Activated CD8-positive, alpha-beta memory T cell treated with anti-CD3 and anti-CD28 coated beads, Interleukin-2, amount 10 ng/mL, durations not matched to agents 7 days and 5 days (primary cell): ENCODE results near the gene KIF26A. TPM values are rescaled to one million over a fixed set of nuclear protein-coding genes. Genes with fewer than 3 reads are reported as not detected.

ENCODE experiments used
- ATAC-seq: fragments of 150-1000 bp; cut with Tn5 transposase; one replicate; pipeline ENCODE4 v1.10.0; 2021; ENCODE audit warnings: moderate library complexity
- CTCF ChIA-PET: fragments of 350-600 bp; sonication (Branson Sonifier 250); formaldehyde crosslinking; loops from one replicate; lab custom pipeline; 2021; ENCODE audit warnings: antibody characterized with exemption; lab: Charles Lee
- DNase-seq: peaks from one replicate; pipeline ENCODE4 v3.0.0-alpha.2; 2020
- H3K27ac Mint-ChIP-seq: one replicate; pipeline ENCODE4 v1.8.0; 2021; ENCODE audit warnings: mild to moderate bottlenecking, mixed read lengths
- H3K27me3 Mint-ChIP-seq: one replicate; pipeline ENCODE4 v1.8.0; 2021; ENCODE audit warnings: mixed read lengths
- H3K36me3 Mint-ChIP-seq: one replicate; pipeline ENCODE4 v1.8.0; 2021; ENCODE audit warnings: mild to moderate bottlenecking, mixed read lengths
- H3K4me1 Mint-ChIP-seq: one replicate; pipeline ENCODE4 v1.8.0; 2021; ENCODE audit warnings: mixed read lengths
- H3K4me3 Mint-ChIP-seq: one replicate; pipeline ENCODE4 v1.8.0; 2021; ENCODE audit warnings: mild to moderate bottlenecking, moderate library complexity, mixed read lengths
- H3K9me3 Mint-ChIP-seq: one replicate; pipeline ENCODE4 v1.8.0; 2022; ENCODE audit warnings: low read depth, mixed read lengths
- total RNA-seq, 2 experiments: library from RNA; stranded (reverse); gene quantifications; one replicate each; pipeline ENCODE4 v1.2.3, GENCODE V29; 2021

KIF26A gene
- total RNA-seq, 2 experiments from 2014 or later, result 0.21 to 1.1 TPM

DNA sequence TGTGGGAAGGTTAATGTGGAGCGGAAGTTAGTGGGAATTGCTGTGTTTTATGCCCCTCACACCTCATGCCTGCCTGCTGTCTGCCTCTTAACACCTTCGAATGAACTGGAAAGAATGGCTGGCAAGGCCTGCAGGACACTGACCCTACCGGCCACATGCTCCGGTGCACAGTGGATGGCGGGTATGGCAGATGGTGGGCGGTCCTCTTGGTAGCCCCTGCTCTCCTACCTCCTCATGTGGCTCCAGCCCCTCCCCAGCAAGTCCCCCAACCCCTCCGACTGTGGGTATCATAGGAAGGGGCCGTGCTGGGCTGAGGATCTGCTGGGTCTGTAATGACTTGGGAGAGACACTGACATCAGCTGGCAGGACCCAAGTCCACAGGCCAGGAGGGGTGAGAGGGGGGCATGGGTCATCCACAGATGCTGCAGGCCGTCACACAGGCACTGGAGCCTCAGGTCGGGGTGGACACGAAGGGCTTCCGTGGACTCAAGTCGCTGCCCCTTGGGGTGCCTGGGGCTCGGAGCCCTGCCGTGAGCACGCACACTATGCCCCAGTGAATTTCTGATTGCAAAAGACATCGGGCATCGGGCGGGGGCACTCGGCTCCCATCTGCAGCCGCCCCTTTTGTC is 77.4 kb downstream of the KIF26A start:
- Mint-ChIP-seq H3K4me3 (no peak overlapping the region), H3K27ac (no peak overlapping the region), H3K36me3 (no peaks in the 10 kb centered on the region), H3K9me3 (no peaks in the 10 kb centered on the region), H3K4me1 (no peaks in the 10 kb centered on the region), H3K27me3 (peaks cover 11% of the 10 kb centered on the region)
- DNase-seq (no peak), ATAC-seq (no peak)
- CTCF ChIA-PET, result no interaction called here

- Mint-ChIP-seq H3K4me1 (no peaks in the 10 kb centered on the region), H3K27me3 (peaks cover 11% of the 10 kb centered on the region), H3K4me3 (no peak overlapping the region), H3K36me3 (no peaks in the 10 kb centered on the region), H3K9me3 (no peaks in the 10 kb centered on the region), H3K27ac (no peak overlapping the region)
- CTCF ChIA-PET, result no interaction called here
- DNase-seq, result no peak
- no peak for ATAC-seq
These were observed 78.1 kb downstream of the KIF26A start for GRCh38 chr14:104216457-104216856.

DNA sequence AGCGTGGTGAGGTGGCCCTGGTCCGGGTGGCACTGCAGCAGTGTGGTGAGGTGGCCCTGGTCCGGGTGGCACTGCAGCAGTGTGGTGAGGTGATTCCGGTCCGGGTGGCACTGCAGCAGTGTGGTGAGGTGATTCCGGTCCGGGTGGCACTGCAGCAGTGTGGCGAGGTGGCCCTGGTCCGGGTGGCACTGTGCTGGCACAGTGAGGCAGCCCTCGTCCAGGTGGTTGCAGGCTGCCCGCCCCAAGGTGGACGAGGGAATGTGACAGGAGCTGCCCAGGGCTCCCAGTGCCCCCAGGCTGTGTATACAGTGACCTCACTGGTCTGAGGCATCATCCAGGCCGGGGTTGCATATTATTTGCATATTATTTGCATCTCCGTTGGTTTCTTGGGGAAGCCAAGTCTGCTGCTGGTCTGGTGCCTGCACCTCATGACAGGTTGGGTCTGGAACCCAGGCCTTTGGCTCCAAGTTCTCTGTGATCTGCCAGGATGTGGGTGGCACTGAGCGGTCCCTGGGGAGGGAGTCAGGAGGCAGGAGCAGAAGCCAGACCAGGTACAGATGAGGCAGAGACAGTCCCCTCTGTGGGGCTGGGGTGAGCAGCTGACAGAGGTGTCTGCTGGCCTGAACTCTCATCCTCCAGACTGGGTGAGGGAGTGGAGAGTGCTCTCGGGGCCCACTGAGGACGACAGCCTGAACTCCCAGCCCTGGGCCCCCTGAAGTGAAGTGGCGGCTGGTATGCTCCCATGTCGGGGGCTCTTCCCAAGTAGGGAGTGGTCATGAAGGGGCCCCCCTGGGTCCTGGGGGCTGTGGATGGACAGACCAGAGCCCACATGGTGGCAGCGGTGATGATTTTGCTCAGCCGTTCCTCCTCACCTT is 79.3 kb downstream of the KIF26A start:
- Mint-ChIP-seq H3K4me1 (no peaks in the 10 kb centered on the region), H3K36me3 (no peaks in the 10 kb centered on the region), H3K9me3 (no peaks in the 10 kb centered on the region), H3K4me3 (no peak overlapping the region), H3K27ac (no peak overlapping the region), H3K27me3 (peaks cover 13% of the 10 kb centered on the region)
- DNase-seq (no peak), ATAC-seq (no peak)
- CTCF ChIA-PET, result no interaction called here

DNA sequence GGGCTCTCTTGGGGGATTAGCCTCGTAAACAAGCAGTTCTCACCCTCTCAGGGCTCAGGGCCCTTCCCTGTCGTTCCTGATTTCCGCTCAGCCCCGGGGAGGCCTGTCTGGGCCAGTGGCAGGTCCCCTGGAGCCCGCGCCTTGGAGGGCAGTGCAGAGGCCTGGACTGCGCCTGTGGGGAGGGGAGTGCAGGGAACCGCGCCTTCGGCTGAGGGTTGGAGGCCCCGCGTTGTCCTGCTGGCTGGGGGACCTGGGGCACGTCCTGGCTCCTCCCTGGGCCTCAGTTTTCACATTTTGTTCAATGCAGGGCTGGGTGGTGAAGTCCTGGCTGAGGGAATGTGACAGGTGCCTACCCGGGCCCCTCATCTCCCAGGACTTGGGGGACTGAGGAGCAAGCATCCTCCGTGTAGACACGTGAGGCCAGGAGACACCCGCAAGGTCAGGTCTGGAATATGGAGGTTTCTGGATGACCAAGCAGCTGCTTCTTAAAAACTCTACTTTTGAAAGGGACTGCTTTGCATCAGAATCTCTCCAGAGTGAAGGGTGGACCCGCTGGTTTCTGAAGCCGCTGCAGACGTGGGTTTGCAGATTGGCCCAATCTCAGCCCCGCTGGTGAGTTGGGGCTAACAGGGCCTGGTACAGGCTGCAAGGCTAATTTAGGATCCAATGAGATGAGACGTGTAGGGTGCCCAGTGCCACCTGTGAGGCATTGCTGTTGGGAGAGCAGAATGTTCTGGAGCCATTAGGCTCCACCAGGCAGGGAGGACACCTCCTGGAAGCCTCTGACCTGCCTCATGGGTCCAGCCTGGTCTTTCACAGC is 80.2 kb downstream of the KIF26A start:
- CTCF ChIA-PET, result no interaction called here
- ATAC-seq, result no peak
- no peaks in the 10 kb centered on the region for H3K36me3 Mint-ChIP-seq
- no peak overlapping the region for H3K4me3 Mint-ChIP-seq
- H3K4me1 Mint-ChIP-seq, result no peaks in the 10 kb centered on the region
- no peaks in the 10 kb centered on the region for H3K9me3 Mint-ChIP-seq
- H3K27ac Mint-ChIP-seq, result no peak overlapping the region
- peaks cover 13% of the 10 kb centered on the region for H3K27me3 Mint-ChIP-seq
- DNase-seq, result no peak

GRCh38 chr14:104219731-104220214 is 81.4 kb downstream of the KIF26A start:
- CTCF ChIA-PET, result no interaction called here
- ATAC-seq, result no peak
- Mint-ChIP-seq H3K27ac (no peak overlapping the region), H3K4me3 (no peak overlapping the region), H3K4me1 (peaks cover 6% of the 10 kb centered on the region), H3K27me3 (peaks cover 19% of the 10 kb centered on the region), H3K9me3 (no peaks in the 10 kb centered on the region), H3K36me3 (no peaks in the 10 kb centered on the region)
- no peak for DNase-seq

DNA sequence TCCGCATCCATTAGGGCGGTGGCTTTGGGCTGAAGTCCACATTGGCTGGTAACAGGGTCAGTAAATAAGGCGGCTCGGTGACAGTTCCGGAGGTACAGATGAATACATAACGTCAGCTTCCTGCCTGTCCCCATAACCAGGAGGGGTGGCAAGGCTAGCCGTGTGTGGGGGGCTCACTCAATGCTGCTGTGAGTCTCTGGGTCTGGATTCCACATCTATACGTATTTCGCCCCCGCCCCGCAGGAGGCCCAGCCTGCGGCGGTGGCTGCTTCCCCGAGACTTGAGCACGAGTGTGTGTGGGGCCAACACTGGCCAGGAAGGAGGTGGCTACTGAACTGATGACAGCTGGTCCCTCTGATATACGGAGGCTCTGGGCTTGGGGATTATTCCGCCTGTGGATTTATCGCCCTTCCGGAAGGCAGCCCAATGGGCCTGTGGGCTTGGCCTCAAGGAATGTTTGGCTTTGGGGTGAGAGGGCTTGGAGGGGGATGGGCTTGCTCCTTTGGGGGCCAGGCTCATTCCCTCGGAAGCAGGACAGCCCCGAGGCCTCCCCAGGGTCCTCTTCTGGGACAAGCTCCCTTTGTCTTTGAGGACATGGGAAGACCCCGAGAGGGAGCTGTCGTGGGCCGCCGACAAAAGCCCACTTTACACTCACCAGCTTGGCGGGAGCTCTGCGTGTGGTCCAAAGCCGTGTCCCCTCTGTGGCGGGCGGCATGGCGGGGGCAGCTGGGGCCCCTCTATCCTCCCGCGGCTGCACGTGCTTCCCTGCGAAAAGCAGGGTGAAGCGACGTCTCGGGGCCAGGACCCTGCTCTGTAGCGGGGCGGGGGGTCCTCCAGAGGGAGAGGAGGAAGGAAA is 82.1 kb downstream of the KIF26A start:
- H3K27me3 Mint-ChIP-seq, result peaks cover 21% of the 10 kb centered on the region
- ATAC-seq (no peak), DNase-seq (no peak)
- CTCF ChIA-PET, result interaction anchor here (0.6 kb wide), 1 partner anchor 97 kb away, joined by 3 read pairs; no protein-coding TSS in a partner anchor
- H3K4me1 Mint-ChIP-seq, result peaks cover 8% of the 10 kb centered on the region
- no peak overlapping the region for H3K27ac Mint-ChIP-seq
- H3K36me3 Mint-ChIP-seq, result no peaks in the 10 kb centered on the region
- no peak overlapping the region for H3K4me3 Mint-ChIP-seq
- H3K9me3 Mint-ChIP-seq, result no peaks in the 10 kb centered on the region

GRCh38 chr14:104221071-104221625 is 82.8 kb downstream of the KIF26A start:
- DNase-seq (no peak), ATAC-seq (no peak)
- Mint-ChIP-seq H3K27me3 (peaks cover 21% of the 10 kb centered on the region), H3K9me3 (no peaks in the 10 kb centered on the region), H3K36me3 (no peaks in the 10 kb centered on the region), H3K4me3 (no peak overlapping the region), H3K27ac (no peak overlapping the region), H3K4me1 (peaks cover 12% of the 10 kb centered on the region)
- CTCF ChIA-PET, result interaction anchor here (0.6 kb wide), 1 partner anchor 98 kb away, joined by 3 read pairs; no protein-coding TSS in a partner anchor

DNA sequence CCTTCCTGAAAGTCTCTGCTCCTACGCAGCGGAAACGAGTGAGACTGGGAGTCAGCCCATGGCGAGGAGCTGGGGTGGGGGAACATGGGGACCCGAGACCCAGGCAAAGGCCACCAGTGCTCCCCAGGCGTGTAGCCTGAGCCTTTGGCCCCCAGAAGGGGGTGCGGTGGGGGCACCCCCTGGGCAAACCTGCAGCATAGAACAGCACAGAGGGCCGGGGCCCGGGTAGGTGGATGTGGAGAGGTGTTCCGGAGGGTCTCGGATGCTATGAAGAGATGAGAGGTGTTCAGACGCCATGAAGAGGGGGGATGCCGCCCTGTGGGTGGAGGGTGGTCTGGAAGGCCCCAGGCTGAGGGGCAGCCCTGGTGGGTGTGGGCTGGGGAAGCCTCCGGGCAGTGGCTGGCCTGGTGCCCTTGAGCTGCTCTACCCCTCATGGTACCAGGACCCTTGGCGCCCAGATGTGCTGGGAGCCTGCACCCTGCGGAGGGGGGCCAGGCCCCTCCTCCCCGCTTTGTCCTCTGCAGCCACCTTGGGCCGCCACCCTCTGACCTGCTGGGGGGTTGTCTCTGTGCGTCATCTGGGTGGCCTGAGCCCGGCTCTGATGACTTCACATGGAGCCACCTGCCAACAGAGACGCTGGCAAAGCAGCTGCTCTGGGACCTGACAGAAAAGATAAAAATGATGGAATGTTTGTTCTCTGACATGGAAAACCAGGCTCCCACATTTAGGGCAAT is 83.4 kb downstream of the KIF26A start:
- no peak overlapping the region for H3K4me3 Mint-ChIP-seq
- H3K27me3 Mint-ChIP-seq, result peaks cover 21% of the 10 kb centered on the region
- no peaks in the 10 kb centered on the region for H3K36me3 Mint-ChIP-seq
- ATAC-seq (no peak), DNase-seq (no peak)
- no peaks in the 10 kb centered on the region for H3K9me3 Mint-ChIP-seq
- CTCF ChIA-PET, result no interaction called here
- peaks cover 17% of the 10 kb centered on the region for H3K4me1 Mint-ChIP-seq
- H3K27ac Mint-ChIP-seq, result no peak overlapping the region

GRCh38 chr14:104222396-104223036 is 84.1 kb downstream of the KIF26A start:
- DNase-seq (no peak), ATAC-seq (no peak)
- Mint-ChIP-seq H3K36me3 (no peaks in the 10 kb centered on the region), H3K27me3 (peaks cover 21% of the 10 kb centered on the region), H3K4me3 (no peak overlapping the region), H3K9me3 (no peaks in the 10 kb centered on the region), H3K27ac (no peak overlapping the region), H3K4me1 (peaks cover 25% of the 10 kb centered on the region)
- CTCF ChIA-PET, result no interaction called here

DNA sequence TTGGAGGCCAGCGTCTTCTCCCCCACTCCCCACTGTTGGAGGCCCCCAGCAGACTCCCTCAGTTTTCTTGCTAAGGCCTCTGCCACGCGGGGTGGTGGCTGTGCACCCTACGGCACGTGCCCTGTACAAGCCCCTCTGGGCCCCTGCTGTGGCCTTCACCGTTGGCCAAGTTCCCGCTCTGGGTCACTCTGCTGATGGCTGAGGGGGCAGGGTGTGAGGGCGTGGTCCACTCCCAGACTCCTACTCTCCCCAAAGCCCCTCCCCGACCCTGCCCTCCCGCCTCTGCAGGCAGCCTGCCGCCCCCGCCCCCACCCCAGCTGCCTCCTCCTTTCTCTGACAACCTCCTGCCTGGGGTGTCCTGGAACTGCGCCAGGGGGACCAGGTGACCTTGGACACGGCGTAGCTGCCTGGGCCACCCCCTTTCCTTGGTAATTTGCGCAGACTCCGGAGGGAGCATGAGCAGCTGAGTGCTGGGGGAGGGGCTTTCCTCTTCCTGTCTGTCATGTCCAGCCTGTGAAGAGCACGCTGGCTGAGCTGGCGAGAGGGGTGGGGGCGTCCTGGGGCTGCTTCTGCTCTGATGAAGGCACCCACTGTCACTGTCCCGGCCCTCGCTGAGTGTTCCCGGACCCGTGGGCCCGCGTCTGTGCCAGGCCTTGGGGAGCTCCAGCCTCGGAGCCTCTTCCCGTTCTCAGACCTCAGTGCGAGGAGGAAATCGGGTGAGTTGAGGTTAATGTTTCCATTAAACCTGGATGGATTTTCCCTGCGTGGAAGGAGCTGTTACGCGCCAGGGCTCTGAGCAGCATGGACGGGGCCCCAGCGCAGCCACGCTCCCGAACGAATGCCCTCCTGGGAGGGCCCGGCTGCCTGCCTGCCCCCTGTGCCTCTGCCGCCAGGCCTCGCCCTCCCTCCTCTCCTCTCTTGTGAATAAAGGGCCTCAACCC is 85.0 kb downstream of the KIF26A start:
- ATAC-seq, result no peak
- Mint-ChIP-seq H3K27ac (no peak overlapping the region), H3K36me3 (peaks cover 5% of the 10 kb centered on the region), H3K4me1 (peaks cover 32% of the 10 kb centered on the region), H3K27me3 (peaks cover 21% of the 10 kb centered on the region), H3K4me3 (no peak overlapping the region), H3K9me3 (peaks cover 5% of the 10 kb centered on the region)
- DNase-seq, result no peak
- CTCF ChIA-PET, result no interaction called here

DNA sequence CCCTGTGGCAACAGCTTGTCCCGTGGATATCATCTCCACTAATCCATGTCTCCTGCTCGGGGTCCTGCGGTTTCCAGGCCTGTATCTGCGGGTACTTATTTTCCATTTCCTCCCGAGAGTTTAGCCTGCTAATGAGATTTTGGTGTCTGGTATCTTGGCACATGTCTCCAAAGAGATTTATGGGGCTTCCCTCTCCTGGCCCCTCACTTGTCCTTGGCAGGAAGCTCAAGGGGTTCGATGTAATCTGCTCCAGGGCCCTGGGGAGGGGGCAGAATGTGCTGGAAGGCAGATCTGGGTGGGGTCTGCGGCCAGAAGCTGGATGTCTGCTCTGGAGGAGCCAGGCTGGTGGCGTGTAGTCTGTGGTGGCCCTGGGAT is 85.7 kb downstream of the KIF26A start:
- no peak overlapping the region for H3K4me3 Mint-ChIP-seq
- H3K9me3 Mint-ChIP-seq, result peaks cover 5% of the 10 kb centered on the region
- H3K27me3 Mint-ChIP-seq, result peaks cover 17% of the 10 kb centered on the region
- H3K4me1 Mint-ChIP-seq, result peaks cover 35% of the 10 kb centered on the region
- H3K27ac Mint-ChIP-seq, result no peak overlapping the region
- ATAC-seq (no peak), DNase-seq (no peak)
- H3K36me3 Mint-ChIP-seq, result peaks cover 5% of the 10 kb centered on the region
- CTCF ChIA-PET, result no interaction called here
